ENCODE data around the gene ENPP5. TPM values are rescaled to one million over a fixed set of nuclear protein-coding genes. Genes with fewer than 3 reads are reported as not detected.

The ENPP5 gene
- polyA plus RNA-seq, 1 donor (not counting 4 experiments of a cell fraction or from before 2014, with no cell fraction given) = 0.07 TPM

DNA sequence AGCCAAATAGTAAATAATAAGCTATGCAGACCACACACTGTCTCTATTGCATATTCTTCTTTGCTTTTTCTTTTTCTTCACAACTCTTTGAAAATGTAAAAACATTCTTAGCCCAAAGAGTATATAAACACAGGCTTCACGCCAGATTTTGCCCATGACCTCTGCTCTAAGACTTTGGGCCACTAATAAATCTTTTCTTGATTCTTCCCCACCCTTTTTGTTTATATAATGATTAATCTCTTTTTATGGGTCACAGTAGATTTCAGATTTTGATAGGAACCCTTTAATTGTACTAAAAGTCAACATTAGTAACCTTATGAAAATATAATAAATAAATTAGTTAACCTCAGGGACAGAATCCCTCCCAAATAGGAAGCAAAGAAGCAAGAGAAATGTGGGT, 15.8 kb upstream of the ENPP5 start:
- Histone ChIP-seq H3K9ac (ENCODE audit: control insufficient read depth, extremely low read depth, insufficient read depth, low read length) (no peak overlapping the region), H3K36me3 (ENCODE audit: control insufficient read depth in 2 of 2, extremely low read depth in 1 of 2, insufficient read depth in 2 of 2, low read length in 2 of 2) (no peaks in the 10 kb centered on the region), H3K9me1 (ENCODE audit: control insufficient read depth, extremely low read depth, insufficient read depth, low read length) (no peaks in the 10 kb centered on the region), H3K4me1 (ENCODE audit: control insufficient read depth, extremely low read depth, insufficient read depth, low read length) (no peaks in the 10 kb centered on the region), H2AFZ (ENCODE audit: control insufficient read depth, low read length) (no peak overlapping the region), H3K9me3 (ENCODE audit: control insufficient read depth, low read depth, low read length) (no peaks in the 10 kb centered on the region), H3K27ac (ENCODE audit: control insufficient read depth, insufficient read depth, low read length) (no peak overlapping the region), H3K27me3 (ENCODE audit: control insufficient read depth, extremely low read depth, insufficient read depth, low read length) (peaks cover 3% of the 10 kb centered on the region), H3K79me2 (ENCODE audit: control insufficient read depth, insufficient read depth, low read length) (no peaks in the 10 kb centered on the region), H3K4me2 (ENCODE audit: control insufficient read depth, extremely low read depth, insufficient read depth, low read depth, low read length) (no peak overlapping the region), H3K4me3 (ENCODE audit: control insufficient read depth in 2 of 3, extremely low read depth in 1 of 3, insufficient read depth in 2 of 3, low read depth in 1 of 3, low read length in 3 of 3) (no peak overlapping the region), H4K20me1 (ENCODE audit: control insufficient read depth, extremely low read depth, insufficient read depth, low read length) (no peaks in the 10 kb centered on the region)
- dilution Hi-C loops (cut with MboI; ENCODE audit: extremely low pct_ligation_motif_present, low sequenced_read_pairs) = no loop called here
- TF ChIP-seq, protein P1, sequence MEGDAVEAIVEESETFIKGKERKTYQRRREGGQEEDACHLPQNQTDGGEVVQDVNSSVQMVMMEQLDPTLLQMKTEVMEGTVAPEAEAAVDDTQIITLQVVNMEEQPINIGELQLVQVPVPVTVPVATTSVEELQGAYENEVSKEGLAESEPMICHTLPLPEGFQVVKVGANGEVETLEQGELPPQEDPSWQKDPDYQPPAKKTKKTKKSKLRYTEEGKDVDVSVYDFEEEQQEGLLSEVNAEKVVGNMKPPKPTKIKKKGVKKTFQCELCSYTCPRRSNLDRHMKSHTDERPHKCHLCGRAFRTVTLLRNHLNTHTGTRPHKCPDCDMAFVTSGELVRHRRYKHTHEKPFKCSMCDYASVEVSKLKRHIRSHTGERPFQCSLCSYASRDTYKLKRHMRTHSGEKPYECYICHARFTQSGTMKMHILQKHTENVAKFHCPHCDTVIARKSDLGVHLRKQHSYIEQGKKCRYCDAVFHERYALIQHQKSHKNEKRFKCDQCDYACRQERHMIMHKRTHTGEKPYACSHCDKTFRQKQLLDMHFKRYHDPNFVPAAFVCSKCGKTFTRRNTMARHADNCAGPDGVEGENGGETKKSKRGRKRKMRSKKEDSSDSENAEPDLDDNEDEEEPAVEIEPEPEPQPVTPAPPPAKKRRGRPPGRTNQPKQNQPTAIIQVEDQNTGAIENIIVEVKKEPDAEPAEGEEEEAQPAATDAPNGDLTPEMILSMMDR (optimal IDR thresholded peaks at IDR 0.05 in 1 of 3, IDR thresholded peaks at IDR 0.05 in 1 of 3, conservative IDR thresholded peaks at IDR 0.05 in 1 of 3; ENCODE audit: extremely low read depth in 1 of 3, insufficient read depth in 2 of 3, low read length in 3 of 3) = no peak
- no peak for TF ChIP-seq EZH2 (IDR thresholded peaks at IDR 0.05; ENCODE audit: low read length)
- DNase-seq (ENCODE audit: low read depth, low spot score) (no peak), FAIRE-seq (no peak)

DNA sequence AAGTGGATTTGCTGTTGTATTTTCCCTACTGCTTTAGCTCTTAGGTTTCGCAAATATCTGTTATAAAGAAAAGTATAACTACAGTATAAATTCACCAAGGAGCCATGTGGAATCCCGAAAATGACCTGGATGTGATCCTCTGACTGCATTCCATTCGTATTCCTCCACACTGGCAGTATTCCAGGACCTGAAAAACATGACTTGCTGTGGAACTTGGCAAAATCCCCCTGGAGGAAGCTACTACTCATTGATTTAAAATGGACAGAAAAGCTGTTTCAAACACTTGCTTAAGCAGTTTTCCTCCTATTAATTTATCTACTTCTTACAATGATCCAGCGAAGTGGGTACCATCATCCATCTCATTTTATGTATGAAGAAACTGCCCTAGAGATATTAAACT, 13.3 kb upstream of the ENPP5 start:
- Histone ChIP-seq H3K79me2 (ENCODE audit: control insufficient read depth, insufficient read depth, low read length) (no peaks in the 10 kb centered on the region), H3K4me3 (ENCODE audit: control insufficient read depth in 2 of 3, extremely low read depth in 1 of 3, insufficient read depth in 2 of 3, low read depth in 1 of 3, low read length in 3 of 3) (no peak overlapping the region), H3K9me3 (ENCODE audit: control insufficient read depth, low read depth, low read length) (no peaks in the 10 kb centered on the region), H3K36me3 (ENCODE audit: control insufficient read depth in 2 of 2, extremely low read depth in 1 of 2, insufficient read depth in 2 of 2, low read length in 2 of 2) (no peaks in the 10 kb centered on the region), H3K9me1 (ENCODE audit: control insufficient read depth, extremely low read depth, insufficient read depth, low read length) (no peaks in the 10 kb centered on the region), H3K4me1 (ENCODE audit: control insufficient read depth, extremely low read depth, insufficient read depth, low read length) (no peaks in the 10 kb centered on the region), H3K9ac (ENCODE audit: control insufficient read depth, extremely low read depth, insufficient read depth, low read length) (no peak overlapping the region), H3K27me3 (ENCODE audit: control insufficient read depth, extremely low read depth, insufficient read depth, low read length) (peaks cover 3% of the 10 kb centered on the region), H4K20me1 (ENCODE audit: control insufficient read depth, extremely low read depth, insufficient read depth, low read length) (no peaks in the 10 kb centered on the region), H3K4me2 (ENCODE audit: control insufficient read depth, extremely low read depth, insufficient read depth, low read depth, low read length) (no peak overlapping the region), H2AFZ (ENCODE audit: control insufficient read depth, low read length) (no peak overlapping the region), H3K27ac (ENCODE audit: control insufficient read depth, insufficient read depth, low read length) (no peak overlapping the region)
- no peak for TF ChIP-seq EZH2 (IDR thresholded peaks at IDR 0.05; ENCODE audit: low read length)
- TF ChIP-seq, protein P1 (optimal IDR thresholded peaks at IDR 0.05 in 1 of 3, IDR thresholded peaks at IDR 0.05 in 1 of 3, conservative IDR thresholded peaks at IDR 0.05 in 1 of 3; ENCODE audit: extremely low read depth in 1 of 3, insufficient read depth in 2 of 3, low read length in 3 of 3) = no peak
- DNase-seq (ENCODE audit: low read depth, low spot score) (no peak), FAIRE-seq (no peak)
- dilution Hi-C loops (cut with MboI; ENCODE audit: extremely low pct_ligation_motif_present, low sequenced_read_pairs) = no loop called here
